AG09309 (cell line): ENCODE measurements around the gene HMX2.

Experiments
- DNase-seq: peaks from one replicate; pipeline ENCODE4 v3.0.0-alpha.2; 2010; ENCODE audit warnings: low read depth
- H3K4me3 ChIP-seq: 2 replicates; pipeline ENCODE4 v1.5.1; 2011; ENCODE audit warnings: mild to moderate bottlenecking, low read depth, low read length, moderate library complexity; ENCODE audit not compliant: control insufficient read depth
- CTCF ChIP-seq: IDR thresholded peaks from 2 replicates; pipeline ENCODE4 v1.5.1; 2011; ENCODE audit warnings: mild to moderate bottlenecking, low read depth, low read length, inconsistent platforms; ENCODE audit not compliant: insufficient read depth, control insufficient read depth; ENCODE audit errors: missing control alignments

The HMX2 gene

GRCh38 chr10:123143825-123144168 is 4.1 kb upstream of the HMX2 start:
- no peak for TF ChIP-seq CTCF
- no peak for DNase-seq
- H3K4me3 ChIP-seq = no peak overlapping the region

GRCh38 chr10:123144697-123145541 is 3.0 kb upstream of the HMX2 start:
- no peak overlapping the region for H3K4me3 ChIP-seq
- TF ChIP-seq CTCF = peak; percentile 20
- no peak for DNase-seq

- DNase-seq = no peak
- no peak for TF ChIP-seq CTCF
- H3K4me3 ChIP-seq = no peak overlapping the region
Measured at GRCh38 chr10:123145542-123146012, 2.4 kb upstream of the HMX2 start.

GRCh38 chr10:123146013-123146893 is 1.7 kb upstream of the HMX2 start:
- H3K4me3 ChIP-seq = no peak overlapping the region
- TF ChIP-seq CTCF = no peak
- no peak for DNase-seq

GRCh38 chr10:123146894-123147634 is 872 bp upstream of the HMX2 start:
- no peak for DNase-seq
- TF ChIP-seq CTCF = no peak
- H3K4me3 ChIP-seq = no peak overlapping the region

GRCh38 chr10:123148414-123149161 is 652 bp downstream of the HMX2 start:
- H3K4me3 ChIP-seq = no peak overlapping the region
- no peak for TF ChIP-seq CTCF
- DNase-seq = no peak
